Measurements from ENCODE around the gene TENM4. TPM values are rescaled to one million over a fixed set of nuclear protein-coding genes. Genes with fewer than 3 reads are reported as not detected.

Gene TENM4
- total RNA-seq, 1 donor from 2014 or later, result 3.8 TPM

- H3K4me3 Mint-ChIP-seq (ENCODE audit: unreplicated experiment), result no peak overlapping the region
- DNase-seq (ENCODE audit: low spot score), result no peak
- H3K9me3 Mint-ChIP-seq (ENCODE audit: low read depth), result no peaks in the 10 kb centered on the region
- H3K27ac Mint-ChIP-seq (ENCODE audit: unreplicated experiment), result peak overlapping the region; percentile 50
- TF ChIP-seq, protein P1, sequence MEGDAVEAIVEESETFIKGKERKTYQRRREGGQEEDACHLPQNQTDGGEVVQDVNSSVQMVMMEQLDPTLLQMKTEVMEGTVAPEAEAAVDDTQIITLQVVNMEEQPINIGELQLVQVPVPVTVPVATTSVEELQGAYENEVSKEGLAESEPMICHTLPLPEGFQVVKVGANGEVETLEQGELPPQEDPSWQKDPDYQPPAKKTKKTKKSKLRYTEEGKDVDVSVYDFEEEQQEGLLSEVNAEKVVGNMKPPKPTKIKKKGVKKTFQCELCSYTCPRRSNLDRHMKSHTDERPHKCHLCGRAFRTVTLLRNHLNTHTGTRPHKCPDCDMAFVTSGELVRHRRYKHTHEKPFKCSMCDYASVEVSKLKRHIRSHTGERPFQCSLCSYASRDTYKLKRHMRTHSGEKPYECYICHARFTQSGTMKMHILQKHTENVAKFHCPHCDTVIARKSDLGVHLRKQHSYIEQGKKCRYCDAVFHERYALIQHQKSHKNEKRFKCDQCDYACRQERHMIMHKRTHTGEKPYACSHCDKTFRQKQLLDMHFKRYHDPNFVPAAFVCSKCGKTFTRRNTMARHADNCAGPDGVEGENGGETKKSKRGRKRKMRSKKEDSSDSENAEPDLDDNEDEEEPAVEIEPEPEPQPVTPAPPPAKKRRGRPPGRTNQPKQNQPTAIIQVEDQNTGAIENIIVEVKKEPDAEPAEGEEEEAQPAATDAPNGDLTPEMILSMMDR (IDR thresholded peaks at IDR 0.05), result no peak
- no peaks in the 10 kb centered on the region for H3K36me3 Mint-ChIP-seq (ENCODE audit: low read depth)
- H3K4me1 Mint-ChIP-seq (ENCODE audit: low read depth), result peaks cover 65% of the 10 kb centered on the region
- no peaks in the 10 kb centered on the region for H3K27me3 Mint-ChIP-seq (ENCODE audit: low read depth)
Observed at GRCh38 chr11:78698612-78699011, 742.2 kb downstream of the TENM4 start.

DNA sequence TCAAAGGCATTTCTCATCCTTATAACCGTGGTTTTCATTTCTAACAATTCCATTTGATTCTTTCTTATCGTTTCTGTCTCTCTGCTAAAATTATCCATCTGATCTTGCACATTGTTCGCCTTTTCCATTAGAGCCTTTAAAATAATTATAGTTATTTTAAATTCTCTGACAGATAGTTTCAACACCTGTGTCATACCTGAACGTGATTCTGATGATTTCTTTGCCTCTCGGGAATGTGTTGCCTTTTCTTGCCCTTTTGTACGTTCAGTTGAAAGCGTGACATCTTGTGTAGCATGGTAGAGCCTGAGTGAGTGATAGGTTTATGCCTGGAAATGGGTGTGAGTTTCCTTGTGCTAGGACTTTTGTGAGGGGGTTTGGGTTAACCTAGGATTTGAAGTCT, 744.7 kb downstream of the TENM4 start:
- Mint-ChIP-seq H3K9me3 (ENCODE audit: low read depth) (no peaks in the 10 kb centered on the region), H3K36me3 (ENCODE audit: low read depth) (no peaks in the 10 kb centered on the region), H3K27me3 (ENCODE audit: low read depth) (no peaks in the 10 kb centered on the region), H3K27ac (ENCODE audit: unreplicated experiment) (no peak overlapping the region), H3K4me1 (ENCODE audit: low read depth) (peaks cover 72% of the 10 kb centered on the region), H3K4me3 (ENCODE audit: unreplicated experiment) (no peak overlapping the region)
- TF ChIP-seq, protein P1 (IDR thresholded peaks at IDR 0.05), result no peak
- no peak for DNase-seq (ENCODE audit: low spot score)

DNA sequence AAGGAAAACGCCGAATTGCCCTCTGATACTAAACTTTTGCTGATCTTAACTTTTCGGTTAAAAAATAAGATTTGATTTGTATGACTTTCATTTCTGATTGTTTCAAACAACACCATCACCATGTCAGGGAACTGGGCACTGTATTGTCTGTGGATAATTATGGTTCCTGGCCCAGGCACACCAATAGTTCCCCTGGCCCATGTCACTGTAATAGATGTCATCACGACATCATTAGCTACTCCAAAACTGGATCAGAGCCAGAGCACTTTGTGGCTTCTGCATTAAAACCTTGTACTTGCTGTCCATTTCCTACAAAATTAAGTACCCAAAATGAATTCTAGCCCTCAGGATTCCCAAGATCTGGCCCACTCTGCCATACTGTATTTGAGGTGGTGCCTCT, 746.7 kb downstream of the TENM4 start:
- TF ChIP-seq, protein P1 (IDR thresholded peaks at IDR 0.05), result no peak
- Mint-ChIP-seq H3K27me3 (ENCODE audit: low read depth) (no peaks in the 10 kb centered on the region), H3K36me3 (ENCODE audit: low read depth) (no peaks in the 10 kb centered on the region), H3K9me3 (ENCODE audit: low read depth) (no peaks in the 10 kb centered on the region), H3K4me3 (ENCODE audit: unreplicated experiment) (no peak overlapping the region), H3K4me1 (ENCODE audit: low read depth) (peaks cover 63% of the 10 kb centered on the region), H3K27ac (ENCODE audit: unreplicated experiment) (peak overlapping the region; percentile 30)
- DNase-seq (ENCODE audit: low spot score), result no peak

GRCh38 chr11:78691215-78691614, 749.6 kb downstream of the TENM4 start:
- H3K4me1 Mint-ChIP-seq (ENCODE audit: low read depth), result peaks cover 34% of the 10 kb centered on the region

DNA sequence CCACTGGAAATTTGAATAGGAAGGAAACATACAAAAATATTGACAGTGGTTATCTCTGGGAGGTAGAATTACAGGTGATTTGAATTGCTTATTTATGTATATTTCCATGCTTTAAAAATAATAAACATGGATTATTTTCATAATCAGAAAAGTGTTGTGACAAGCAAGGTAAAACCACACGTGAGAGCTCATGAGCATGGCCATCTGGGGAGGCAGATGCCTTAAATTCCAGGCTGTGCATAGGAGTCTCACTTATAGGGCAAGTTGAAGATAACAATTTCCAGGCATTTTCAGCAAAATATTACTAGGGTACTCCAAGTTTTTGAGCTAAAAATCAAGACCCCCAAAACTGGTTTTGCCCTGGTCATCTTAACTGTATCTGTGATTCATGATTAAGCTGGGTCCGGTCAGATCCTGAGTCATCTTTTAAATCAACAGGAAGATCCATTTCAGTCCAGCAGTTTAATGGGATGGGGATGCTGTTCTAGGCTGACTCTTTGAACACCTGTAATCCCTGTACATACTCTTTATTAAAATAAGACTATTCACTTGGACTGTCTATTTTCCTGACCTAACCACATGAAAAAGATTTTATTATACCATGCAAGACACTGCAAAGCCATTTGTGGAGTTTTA, 750.4 kb downstream of the TENM4 start:
- TF ChIP-seq, protein P1 (IDR thresholded peaks at IDR 0.05), result no peak
- H3K36me3 Mint-ChIP-seq (ENCODE audit: low read depth), result peaks cover 1% of the 10 kb centered on the region
- H3K27me3 Mint-ChIP-seq (ENCODE audit: low read depth), result no peaks in the 10 kb centered on the region
- no peak for DNase-seq (ENCODE audit: low spot score)
- H3K4me1 Mint-ChIP-seq (ENCODE audit: low read depth), result peaks cover 27% of the 10 kb centered on the region
- no peak overlapping the region for H3K4me3 Mint-ChIP-seq (ENCODE audit: unreplicated experiment)
- H3K27ac Mint-ChIP-seq (ENCODE audit: unreplicated experiment), result no peak overlapping the region
- no peaks in the 10 kb centered on the region for H3K9me3 Mint-ChIP-seq (ENCODE audit: low read depth)

More at GRCh38 chr11:78691215-78691614, 749.6 kb downstream of the TENM4 start:
- no peaks in the 10 kb centered on the region for H3K27me3 Mint-ChIP-seq (ENCODE audit: low read depth)
- TF ChIP-seq, protein P1 (IDR thresholded peaks at IDR 0.05), result no peak
- no peak for DNase-seq (ENCODE audit: low spot score)
- peaks cover under 1% of the 10 kb centered on the region for H3K36me3 Mint-ChIP-seq (ENCODE audit: low read depth)
- no peak overlapping the region for H3K4me3 Mint-ChIP-seq (ENCODE audit: unreplicated experiment)
- H3K9me3 Mint-ChIP-seq (ENCODE audit: low read depth), result no peaks in the 10 kb centered on the region
- no peak overlapping the region for H3K27ac Mint-ChIP-seq (ENCODE audit: unreplicated experiment)

Data from chondrocyte (in vitro differentiated cells).